DOHH2 (cell line): ENCODE data around the gene HBP1.

Experiments used
- H3F3A ChIP-seq: fragments of 200-600 bp; sonication (generic), shearing (Covaris generic); 2 replicates; pipeline ENCODE4 v1.6.0; 2016; ENCODE audit warnings: antibody characterized with exemption, mild to moderate bottlenecking; ENCODE audit not compliant: control insufficient read depth, insufficient read depth
- H3K27ac ChIP-seq: fragments of 200-600 bp; sonication (generic); 2 replicates; pipeline ENCODE4 v1.5.1; 2014; ENCODE audit warnings: low read depth, mild to moderate bottlenecking, low read length, moderate library complexity
- H3K27me3 ChIP-seq: fragments of 200-600 bp; sonication (generic); 2 replicates; pipeline ENCODE4 v1.6.1; 2014; ENCODE audit warnings: mild to moderate bottlenecking, low read length, mixed read lengths; ENCODE audit not compliant: control insufficient read depth
- H3K36me3 ChIP-seq: fragments of 200-600 bp; sonication (generic); 2 replicates; pipeline ENCODE4 v1.6.1; 2014; ENCODE audit warnings: mild to moderate bottlenecking, low read length, moderate library complexity, mixed read lengths; ENCODE audit not compliant: control insufficient read depth
- H3K4me1 ChIP-seq: fragments of 200-600 bp; sonication (generic); 2 replicates; pipeline ENCODE4 v1.6.1; 2014; ENCODE audit warnings: mild to moderate bottlenecking, low read length, mixed read lengths; ENCODE audit not compliant: control insufficient read depth
- H3K4me2 ChIP-seq: fragments of 200-600 bp; sonication (generic); 2 replicates; pipeline ENCODE4 v1.6.0; 2014; ENCODE audit warnings: mild to moderate bottlenecking, low read length, moderate library complexity
- H3K4me3 ChIP-seq: fragments of 200-600 bp; sonication (generic); 2 replicates; pipeline ENCODE4 v1.5.1; 2014; ENCODE audit warnings: mild to moderate bottlenecking, low read length, mixed read lengths
- H3K79me2 ChIP-seq: fragments of 200-600 bp; sonication (generic); 2 replicates; pipeline ENCODE4 v1.6.1; 2014; ENCODE audit warnings: mild to moderate bottlenecking, low read length, mixed read lengths; ENCODE audit not compliant: control insufficient read depth
- H3K9me2 ChIP-seq: fragments of 200-600 bp; sonication (generic); replicated peaks from 2 replicates; pipeline ENCODE4 v1.6.1; 2014; ENCODE audit warnings: mild to moderate bottlenecking, low read length, mixed read lengths; ENCODE audit not compliant: control insufficient read depth
- H3K9me3 ChIP-seq: fragments of 200-600 bp; sonication (generic); 2 replicates; pipeline ENCODE4 v1.6.1; 2014; ENCODE audit warnings: antibody characterized with exemption, low read length, mixed read lengths; ENCODE audit not compliant: control insufficient read depth, insufficient read depth
- H4K20me1 ChIP-seq: fragments of 200-600 bp; sonication (generic); 2 replicates; pipeline ENCODE4 v1.6.0; 2014; ENCODE audit warnings: low read depth, mild to moderate bottlenecking, antibody characterized with exemption, low read length, moderate library complexity; ENCODE audit not compliant: control insufficient read depth, insufficient read depth
- CTCF ChIP-seq: fragments of 200-600 bp; sonication (generic); IDR thresholded peaks from one replicate; pipeline ENCODE4 v1.5.1; 2014; ENCODE audit warnings: antibody characterized with exemption, mild to moderate bottlenecking, low read depth, low read length; ENCODE audit not compliant: poor library complexity, severe bottlenecking
- EZH2phosphoT487 ChIP-seq: fragments of 200-600 bp; sonication (generic); IDR thresholded peaks from 2 replicates; pipeline ENCODE4 v1.6.1; 2017; ENCODE audit warnings: borderline replicate concordance, mild to moderate bottlenecking, antibody characterized with exemption, low read length, moderate library complexity, mixed read lengths

HBP1 gene

GRCh38 chr7:107234436-107234835 is 65.6 kb downstream of the HBP1 start:
- H3K27me3 ChIP-seq = no peaks in the 10 kb centered on the region
- H3K9me2 ChIP-seq = no peaks in the 10 kb centered on the region
- no peak overlapping the region for H3K4me3 ChIP-seq
- no peak overlapping the region for H3K27ac ChIP-seq
- no peaks in the 10 kb centered on the region for H3K79me2 ChIP-seq
- H4K20me1 ChIP-seq = no peaks in the 10 kb centered on the region
- no peaks in the 10 kb centered on the region for H3K36me3 ChIP-seq
- no peaks in the 10 kb centered on the region for H3F3A ChIP-seq
- no peak overlapping the region for H3K4me2 ChIP-seq
- H3K9me3 ChIP-seq = no peaks in the 10 kb centered on the region
- no peak for TF ChIP-seq CTCF
- no peak for TF ChIP-seq EZH2phosphoT487
- peaks cover 14% of the 10 kb centered on the region for H3K4me1 ChIP-seq

- TF ChIP-seq EZH2phosphoT487 (no peak), CTCF (no peak)
- Histone ChIP-seq H3F3A (no peaks in the 10 kb centered on the region), H3K27ac (no peak overlapping the region), H3K4me1 (peaks cover 8% of the 10 kb centered on the region), H3K36me3 (no peaks in the 10 kb centered on the region), H3K79me2 (no peaks in the 10 kb centered on the region), H4K20me1 (no peaks in the 10 kb centered on the region), H3K9me3 (no peaks in the 10 kb centered on the region), H3K27me3 (no peaks in the 10 kb centered on the region), H3K4me3 (no peak overlapping the region), H3K9me2 (no peaks in the 10 kb centered on the region), H3K4me2 (no peak overlapping the region)
These were observed 68.1 kb downstream of the HBP1 start for GRCh38 chr7:107236862-107237261.

- Histone ChIP-seq H3K27ac (no peak overlapping the region), H4K20me1 (no peaks in the 10 kb centered on the region), H3K9me3 (no peaks in the 10 kb centered on the region), H3K36me3 (no peaks in the 10 kb centered on the region), H3K4me1 (peaks cover 8% of the 10 kb centered on the region), H3K27me3 (no peaks in the 10 kb centered on the region), H3F3A (no peaks in the 10 kb centered on the region), H3K79me2 (no peaks in the 10 kb centered on the region), H3K9me2 (no peaks in the 10 kb centered on the region), H3K4me2 (no peak overlapping the region), H3K4me3 (no peak overlapping the region)
- TF ChIP-seq EZH2phosphoT487 (no peak), CTCF (no peak)
These were observed 68.6 kb downstream of the HBP1 start for GRCh38 chr7:107237451-107237850.

GRCh38 chr7:107242267-107242666 is 73.5 kb downstream of the HBP1 start:
- H3K4me1 ChIP-seq = no peaks in the 10 kb centered on the region
- no peaks in the 10 kb centered on the region for H3K79me2 ChIP-seq
- H3K4me3 ChIP-seq = no peak overlapping the region
- TF ChIP-seq CTCF (no peak), EZH2phosphoT487 (no peak)
- no peaks in the 10 kb centered on the region for H3K9me2 ChIP-seq
- H3K36me3 ChIP-seq = peaks cover 4% of the 10 kb centered on the region; the same call in 1 of the 2 replicates
- H3K27ac ChIP-seq = no peak overlapping the region
- peaks cover 12% of the 10 kb centered on the region; the same call in 1 of the 2 replicates for H3K9me3 ChIP-seq
- no peaks in the 10 kb centered on the region for H3K27me3 ChIP-seq
- H4K20me1 ChIP-seq = no peaks in the 10 kb centered on the region
- H3K4me2 ChIP-seq = no peak overlapping the region
- no peaks in the 10 kb centered on the region for H3F3A ChIP-seq
